Esophagus squamous epithelium (tissue), 5 donors: ENCODE results near the gene LRG1. TPM values are rescaled to one million over a fixed set of nuclear protein-coding genes. Genes with fewer than 3 reads are reported as not detected.

ENCODE experiments used
- DNase-seq: peaks from one replicate; lab custom pipeline; 2025; lab: John Stamatoyannopoulos, UW
- H3K27ac ChIP-seq, 4 donors: fragments of 200-600 bp; sonication (generic); one replicate each; pipeline ENCODE4 v1.5.1; 2016 to 2019; ENCODE audit warnings: mild to moderate bottlenecking in 1 of 4
- H3K27me3 ChIP-seq, 4 donors: fragments of 200-600 bp; sonication (generic); 1 replicate in 3 of 4; 2 replicates in 1 of 4; pipeline versions ENCODE4 v1.5.1 to v1.6.0; 2017 to 2021; ENCODE audit warnings: antibody characterized with exemption in 1 of 4
- H3K36me3 ChIP-seq, 3 donors: fragments of 200-600 bp; sonication (generic); one replicate each; pipeline ENCODE4 v1.5.1; 2016 to 2019
- H3K4me1 ChIP-seq, 3 donors: fragments of 200-600 bp; sonication (generic); one replicate each; pipeline ENCODE4 v1.5.1; 2017 to 2019
- H3K4me3 ChIP-seq, 4 donors: fragments of 200-600 bp; sonication (generic); 1 replicate in 3 of 4; 2 replicates in 1 of 4; pipeline ENCODE4 v1.5.1; 2016 to 2019; ENCODE audit warnings: mild to moderate bottlenecking in 2 of 4, moderate library complexity in 1 of 4
- H3K9me3 ChIP-seq, 3 donors: fragments of 200-600 bp; sonication (generic); one replicate each; pipeline ENCODE4 v1.5.1; 2016 to 2019
- POLR2A ChIP-seq, 4 donors: fragments of 450-650 bp; IDR thresholded peaks; one replicate each; pipeline ENCODE4 v1.6.1; 2017; ENCODE audit warnings: antibody characterized with exemption in 4 of 4, mild to moderate bottlenecking in 4 of 4, moderate library complexity in 3 of 4
- WGBS, 2 donors: methylation state at CpG; one replicate each; pipeline ENCODE4 v1.1.5; 2018; 5-methylcytosine and 5-hydroxymethylcytosine counted together
- intact Hi-C: fragments of 100-400 bp; cut with DNase I; formaldehyde crosslinking; loops from one replicate; pipeline ENCODE4 v1.15.0; 2022
- total RNA-seq, 4 donors: library from RNA; depleted of rRNA; stranded (reverse); fragments of >200 nt; gene quantifications; one replicate each; pipeline ENCODE4 v1.1.0, GENCODE V29; 2016
- TF ChIP-seq, protein P1 (sequence below), 6 experiments: fragments of 450-650 bp in 4 of 6; fragments of 200-600 bp in 2 of 6; sonication (generic) in 2 of 6; IDR thresholded peaks; one replicate each; pipeline ENCODE4 v1.5.1; 2016 to 2019; ENCODE audit warnings: antibody characterized with exemption in 6 of 6, mild to moderate bottlenecking in 4 of 6, moderate library complexity in 4 of 6
- donor health status: DM: yes; HTN: yes; CAD: no.

The LRG1 gene
- total RNA-seq, 4 donors from 2014 or later, result 3.8 to 53.0 (median 21.1) TPM

DNA sequence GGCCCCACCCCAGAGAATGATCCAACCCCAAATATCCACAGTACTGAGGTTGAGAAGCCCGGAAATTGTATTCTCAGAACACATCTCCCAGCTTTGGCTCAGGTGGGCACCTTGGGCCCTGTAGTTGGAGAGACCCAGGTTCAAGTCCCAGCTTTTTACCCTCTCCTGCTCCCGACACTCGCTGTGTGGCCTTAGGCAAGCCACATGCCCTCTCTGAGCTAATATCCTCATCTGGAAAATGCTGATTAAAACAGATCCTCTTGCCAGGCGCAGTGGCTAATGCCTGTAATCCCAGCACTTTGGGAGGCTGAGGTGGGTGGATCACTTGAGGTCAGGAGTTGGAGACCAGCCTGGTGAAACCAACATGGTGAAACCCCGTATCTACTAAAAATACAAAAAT, 24.1 kb downstream of the LRG1 start:
- intact Hi-C loops, result no loop called here
- H3K27ac ChIP-seq, result no peak overlapping the region
- no peak for DNase-seq

GRCh38 chr19:4513248-4513647, 26.6 kb downstream of the LRG1 start:
- peaks cover under 1 to 7% (median under 1%) of the 10 kb centered on the region in 3 donors for H3K4me1 ChIP-seq
- intact Hi-C loops, result no loop called here
- DNase-seq, result no peak
- H3K4me3 ChIP-seq, result no peak overlapping the region
- TF ChIP-seq, protein P1, sequence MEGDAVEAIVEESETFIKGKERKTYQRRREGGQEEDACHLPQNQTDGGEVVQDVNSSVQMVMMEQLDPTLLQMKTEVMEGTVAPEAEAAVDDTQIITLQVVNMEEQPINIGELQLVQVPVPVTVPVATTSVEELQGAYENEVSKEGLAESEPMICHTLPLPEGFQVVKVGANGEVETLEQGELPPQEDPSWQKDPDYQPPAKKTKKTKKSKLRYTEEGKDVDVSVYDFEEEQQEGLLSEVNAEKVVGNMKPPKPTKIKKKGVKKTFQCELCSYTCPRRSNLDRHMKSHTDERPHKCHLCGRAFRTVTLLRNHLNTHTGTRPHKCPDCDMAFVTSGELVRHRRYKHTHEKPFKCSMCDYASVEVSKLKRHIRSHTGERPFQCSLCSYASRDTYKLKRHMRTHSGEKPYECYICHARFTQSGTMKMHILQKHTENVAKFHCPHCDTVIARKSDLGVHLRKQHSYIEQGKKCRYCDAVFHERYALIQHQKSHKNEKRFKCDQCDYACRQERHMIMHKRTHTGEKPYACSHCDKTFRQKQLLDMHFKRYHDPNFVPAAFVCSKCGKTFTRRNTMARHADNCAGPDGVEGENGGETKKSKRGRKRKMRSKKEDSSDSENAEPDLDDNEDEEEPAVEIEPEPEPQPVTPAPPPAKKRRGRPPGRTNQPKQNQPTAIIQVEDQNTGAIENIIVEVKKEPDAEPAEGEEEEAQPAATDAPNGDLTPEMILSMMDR (IDR thresholded peaks at IDR 0.05), result no peak
- TF ChIP-seq POLR2A (IDR thresholded peaks at IDR 0.05), result no peak
- H3K36me3 ChIP-seq, result no peaks in the 10 kb centered on the region
- H3K9me3 ChIP-seq, result no peaks in the 10 kb centered on the region
- no peak overlapping the region for H3K27ac ChIP-seq
- WGBS, 2 donors, result 90 to 92% methylated on average over 2 to 4 of the region's 17 CpGs
- H3K27me3 ChIP-seq, result peaks cover 0 to 13% (median 0%) of the 10 kb centered on the region in 4 donors

More for the DNA sequence above, 24.1 kb downstream of the LRG1 start:
- Histone ChIP-seq H3K4me3 (no peak overlapping the region), H3K9me3 (no peaks in the 10 kb centered on the region), H3K36me3 (no peaks in the 10 kb centered on the region), H3K4me1 (peaks cover 18 to 26% (median 20%) of the 10 kb centered on the region in 3 donors), H3K27me3 (peaks cover 0 to 17% (median 0%) of the 10 kb centered on the region in 4 donors)
- TF ChIP-seq, protein P1 (IDR thresholded peaks at IDR 0.05), result no peak
- TF ChIP-seq POLR2A (IDR thresholded peaks at IDR 0.05), result no peak
- WGBS, 2 donors, result 55 to 85% methylated on average over 1 to 2 of the region's 5 CpGs

- TF ChIP-seq, protein P1 (IDR thresholded peaks at IDR 0.05), result no peak
- TF ChIP-seq POLR2A (IDR thresholded peaks at IDR 0.05), result no peak
- 72 to 81% methylated on average over 4 to 13 of the region's 17 CpGs for WGBS, 2 donors
Measured at GRCh38 chr19:4512070-4512469, 27.8 kb downstream of the LRG1 start.

GRCh38 chr19:4511300-4512054, 28.4 kb downstream of the LRG1 start:
- H3K4me3 ChIP-seq, result no peak overlapping the region
- no peaks in the 10 kb centered on the region for H3K9me3 ChIP-seq
- no peak for DNase-seq
- WGBS, 2 donors, result 77 to 81% methylated on average over 21 to 25 of the region's 27 CpGs
- H3K27me3 ChIP-seq, result no peaks in the 10 kb centered on the region
- no peaks in the 10 kb centered on the region for H3K36me3 ChIP-seq
- no peak for TF ChIP-seq POLR2A (IDR thresholded peaks at IDR 0.05)
- TF ChIP-seq, protein P1 (IDR thresholded peaks at IDR 0.05), result no peak
- H3K27ac ChIP-seq, result no peak overlapping the region
- H3K4me1 ChIP-seq, result no peaks in the 10 kb centered on the region
- intact Hi-C loops, result no loop called here

More at GRCh38 chr19:4512070-4512469, 27.8 kb downstream of the LRG1 start:
- Histone ChIP-seq H3K36me3 (no peaks in the 10 kb centered on the region), H3K27me3 (peaks cover 0 to 5% (median 0%) of the 10 kb centered on the region in 4 donors), H3K4me3 (no peak overlapping the region), H3K9me3 (no peaks in the 10 kb centered on the region), H3K27ac (no peak overlapping the region), H3K4me1 (peaks cover 0 to 3% (median 0%) of the 10 kb centered on the region in 3 donors)
- intact Hi-C loops, result no loop called here
- no peak for DNase-seq
